Measurements from ENCODE around the gene IFITM5.

GRCh38 chr11:270451-271318 lies 28.6 kb downstream of the IFITM5 start:
- TF ChIP-seq, protein P1, sequence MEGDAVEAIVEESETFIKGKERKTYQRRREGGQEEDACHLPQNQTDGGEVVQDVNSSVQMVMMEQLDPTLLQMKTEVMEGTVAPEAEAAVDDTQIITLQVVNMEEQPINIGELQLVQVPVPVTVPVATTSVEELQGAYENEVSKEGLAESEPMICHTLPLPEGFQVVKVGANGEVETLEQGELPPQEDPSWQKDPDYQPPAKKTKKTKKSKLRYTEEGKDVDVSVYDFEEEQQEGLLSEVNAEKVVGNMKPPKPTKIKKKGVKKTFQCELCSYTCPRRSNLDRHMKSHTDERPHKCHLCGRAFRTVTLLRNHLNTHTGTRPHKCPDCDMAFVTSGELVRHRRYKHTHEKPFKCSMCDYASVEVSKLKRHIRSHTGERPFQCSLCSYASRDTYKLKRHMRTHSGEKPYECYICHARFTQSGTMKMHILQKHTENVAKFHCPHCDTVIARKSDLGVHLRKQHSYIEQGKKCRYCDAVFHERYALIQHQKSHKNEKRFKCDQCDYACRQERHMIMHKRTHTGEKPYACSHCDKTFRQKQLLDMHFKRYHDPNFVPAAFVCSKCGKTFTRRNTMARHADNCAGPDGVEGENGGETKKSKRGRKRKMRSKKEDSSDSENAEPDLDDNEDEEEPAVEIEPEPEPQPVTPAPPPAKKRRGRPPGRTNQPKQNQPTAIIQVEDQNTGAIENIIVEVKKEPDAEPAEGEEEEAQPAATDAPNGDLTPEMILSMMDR (IDR thresholded peaks at IDR 0.05), result no peak
- no peak for TF ChIP-seq POLR2AphosphoS5 (IDR thresholded peaks at IDR 0.05)

Data from breast epithelium (tissue), 3 donors.